GM23248 (cell line): ENCODE data around the gene PYDC2.

ENCODE experiments used
- EZH2 ChIP-seq: fragments of 200-600 bp; sonication (generic); IDR thresholded peaks from 2 replicates; pipeline ENCODE4 v1.6.1; 2018; ENCODE audit warnings: antibody characterized with exemption, mild to moderate bottlenecking; ENCODE audit not compliant: insufficient read depth, poor library complexity, severe bottlenecking
- EZH2phosphoT487 ChIP-seq: fragments of 200-600 bp; sonication (generic); IDR thresholded peaks from 2 replicates; pipeline ENCODE4 v1.6.1; 2018; ENCODE audit warnings: antibody characterized with exemption, moderate library complexity, mild to moderate bottlenecking, low read depth; ENCODE audit not compliant: insufficient read depth

DNA sequence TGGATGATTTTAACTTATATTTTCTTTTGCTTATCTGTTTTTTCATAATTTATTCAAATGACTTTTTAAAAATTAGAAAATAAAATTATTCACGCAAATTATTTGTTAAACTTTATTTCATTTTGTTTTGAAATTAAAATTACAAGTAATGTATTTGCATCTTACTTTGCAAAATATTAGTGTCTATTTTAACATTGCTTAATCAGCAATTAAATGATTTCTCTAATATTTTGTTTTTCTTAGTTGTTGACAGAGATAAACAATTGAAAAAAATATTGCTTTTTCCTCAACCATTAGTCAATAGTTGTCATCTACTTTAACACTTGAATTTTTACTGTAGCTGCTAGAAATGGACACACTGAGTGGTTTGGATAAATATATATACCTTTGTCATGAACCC is 32.8 kb upstream of the PYDC2 start:
- TF ChIP-seq EZH2 (no peak), EZH2phosphoT487 (no peak)
